Stimulated activated CD4-positive, alpha-beta T cell treated with anti-CD3 and anti-CD28 coated beads, Interleukin-2, amount 100 ng/mL, for 48 hours (primary cell): ENCODE measurements around the gene ASAP2.
"Not testable (repeated sequence)": the region's sequence is repeated elsewhere in the genome, so short reads cannot be mapped to it uniquely, and the experiment has no call there.

Experiments
- DNase-seq, 2 donors: peaks; one replicate each; pipeline ENCODE4 v3.0.0-alpha.2; 2020

The ASAP2 gene

DNA sequence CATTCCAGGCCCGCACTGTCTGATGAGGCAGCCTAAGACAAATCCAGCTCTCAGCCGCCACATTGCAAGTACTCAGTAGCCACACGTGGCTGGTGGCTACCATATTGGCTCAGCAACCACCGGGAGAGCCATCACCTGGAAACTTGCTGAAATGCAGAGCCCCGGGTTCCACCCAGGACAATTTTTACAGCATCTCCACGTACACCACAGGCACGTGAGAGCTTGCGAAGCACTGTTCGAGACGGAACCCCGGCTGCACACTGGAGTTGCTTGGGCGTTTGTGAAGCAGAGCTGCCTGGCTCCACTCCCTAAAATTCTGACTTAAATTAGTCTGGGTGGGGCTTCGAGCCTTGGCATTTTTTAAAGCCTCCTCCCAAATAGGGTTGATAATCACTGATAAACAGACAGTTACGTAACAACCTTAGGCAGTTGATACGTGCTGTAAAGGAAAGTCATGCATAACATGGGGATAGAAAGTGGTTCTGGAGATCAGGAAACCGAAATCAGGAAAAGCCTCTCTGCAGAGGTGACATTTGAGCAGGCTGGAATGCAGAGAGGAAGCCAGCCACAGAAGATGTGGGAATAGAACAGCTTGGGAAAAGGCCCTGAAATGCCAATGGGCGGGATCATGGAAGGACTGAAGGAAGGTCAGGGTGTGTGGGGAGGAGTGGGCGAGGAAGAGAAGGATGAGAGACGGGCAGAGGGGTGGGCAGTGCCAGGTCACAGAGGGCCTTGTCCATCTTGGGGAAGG is 6.2 kb downstream of the ASAP2 start:
- no peak for DNase-seq

DNA sequence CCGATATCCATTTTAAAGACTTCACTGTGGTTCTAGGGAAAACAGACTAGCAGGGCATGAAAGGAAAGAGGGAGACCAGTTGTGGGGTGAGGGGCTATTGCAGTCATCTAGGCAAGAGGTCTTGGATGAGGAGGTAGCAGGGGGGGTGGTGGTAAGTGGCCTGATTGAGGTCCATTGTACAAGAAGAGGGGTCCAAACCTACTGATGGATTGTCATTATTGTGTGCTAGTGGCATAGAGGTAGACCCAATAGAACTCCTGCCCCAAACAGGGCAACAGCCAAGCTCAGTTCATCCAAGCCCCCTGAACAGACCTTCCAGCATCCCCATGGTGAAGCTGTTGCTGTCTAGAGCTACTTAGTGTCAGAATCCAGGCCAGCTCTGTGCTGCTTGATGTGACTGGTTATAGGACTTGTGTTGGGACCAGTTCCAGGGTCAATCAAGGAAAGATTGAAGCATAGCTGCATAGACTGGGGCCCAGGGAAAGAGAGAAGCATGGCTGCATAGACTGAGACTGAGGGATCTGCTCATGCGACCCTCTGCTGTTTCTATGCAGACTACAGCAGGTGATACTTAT is 7.0 kb downstream of the ASAP2 start:
- DNase-seq: no peak

DNA sequence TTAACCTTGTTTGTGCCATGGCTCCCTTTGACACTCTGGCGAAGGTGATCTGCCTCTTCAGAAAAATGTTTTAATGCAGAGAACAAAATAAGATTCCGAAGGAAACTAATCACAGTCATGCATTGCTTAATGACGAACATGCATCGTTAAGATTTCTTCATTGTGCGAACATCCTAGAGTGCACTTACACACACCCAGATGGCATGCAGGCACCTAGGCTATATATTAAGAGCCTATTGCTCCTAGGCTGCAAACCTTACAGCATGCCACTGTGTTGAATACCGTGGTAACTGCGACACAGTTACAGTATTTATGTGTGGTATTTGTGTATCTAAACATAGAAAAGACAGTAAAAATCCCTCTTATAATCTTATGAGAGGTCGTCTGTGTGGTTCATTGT is 8.3 kb downstream of the ASAP2 start:
- DNase-seq: no peak

DNA sequence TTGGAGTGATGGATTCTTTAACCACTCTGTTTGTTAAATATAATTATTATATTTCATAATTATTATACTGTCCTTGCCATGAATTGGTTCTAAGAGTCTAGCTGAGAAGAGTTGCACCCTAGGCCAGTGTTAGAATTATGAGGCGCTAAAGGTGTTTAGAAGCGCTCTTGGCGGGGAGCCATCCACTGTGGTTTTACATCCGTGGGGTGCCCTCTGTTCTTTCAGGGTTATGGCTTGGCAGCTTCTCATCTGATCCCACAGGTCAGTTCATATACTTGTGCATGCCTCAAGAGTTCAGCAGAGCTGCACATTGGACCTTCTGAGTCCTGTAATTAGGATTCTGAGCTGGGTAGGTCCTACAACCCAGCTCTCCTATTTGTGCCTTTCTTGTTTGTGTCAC is 9.1 kb downstream of the ASAP2 start:
- no peak for DNase-seq

DNA sequence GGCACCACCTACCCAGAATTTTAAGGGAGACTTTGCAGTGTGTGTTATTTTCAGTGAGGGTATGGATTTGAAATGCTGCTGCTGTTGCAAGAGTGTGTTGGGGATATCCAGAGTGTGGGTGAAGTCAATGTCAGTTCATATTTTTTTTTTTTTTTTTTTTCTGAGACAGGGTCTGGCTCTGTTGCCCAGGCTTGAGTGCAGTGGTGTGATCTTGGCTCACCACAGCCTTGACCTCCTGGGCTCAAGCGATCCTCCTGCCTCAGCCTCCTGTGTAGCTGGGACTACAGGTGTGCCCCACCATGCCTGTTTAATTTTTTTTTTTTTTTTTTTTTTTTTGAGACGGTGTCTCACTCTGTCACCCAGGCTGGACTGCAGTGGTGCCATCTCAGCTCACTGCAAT is 9.5 kb downstream of the ASAP2 start:
- not testable (repeated sequence) for DNase-seq

DNA sequence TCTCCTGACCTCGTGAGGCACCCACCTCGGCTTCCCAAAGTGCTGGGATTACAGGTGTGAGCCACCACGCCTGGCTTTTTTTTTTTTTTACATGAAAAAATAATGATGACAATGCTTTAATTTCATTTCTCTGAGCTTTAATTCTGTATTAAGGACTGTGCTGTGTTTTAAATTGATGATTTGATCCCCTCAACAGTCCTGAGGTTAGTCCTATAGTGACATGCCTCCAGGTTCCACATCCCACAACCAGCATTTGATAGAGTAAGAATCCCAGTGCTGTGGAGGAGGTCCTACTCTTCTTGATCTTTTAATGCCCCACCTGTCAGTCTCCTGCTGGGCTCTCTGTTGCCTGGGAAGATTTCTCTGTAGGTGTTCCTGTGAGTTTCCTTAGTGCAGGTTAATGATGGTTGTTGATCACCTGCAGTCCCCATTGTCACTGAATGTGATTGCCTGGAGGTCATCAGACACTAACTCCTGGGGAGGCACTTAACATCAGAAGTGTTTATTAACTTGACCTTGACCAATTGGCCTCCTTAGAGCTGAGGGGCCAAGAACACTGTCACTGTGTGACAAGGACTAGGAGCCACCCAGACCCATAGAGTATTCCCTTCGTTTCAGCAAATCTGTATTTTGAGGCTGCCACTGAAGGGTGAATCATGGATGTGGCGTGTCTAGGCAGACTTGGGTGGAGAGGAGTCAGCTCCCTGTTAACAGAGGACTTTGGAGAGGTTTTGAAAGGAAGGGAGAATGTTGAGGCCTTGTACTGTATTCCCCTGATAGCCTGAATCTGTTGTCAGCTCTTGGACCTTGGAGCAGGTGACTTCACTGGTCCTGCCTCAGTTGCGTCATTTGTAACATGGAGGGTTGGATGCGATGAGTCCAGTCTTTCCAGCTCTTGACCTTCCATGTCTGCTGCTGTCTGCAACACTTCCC is 11.5 kb downstream of the ASAP2 start:
- no peak for DNase-seq

DNA sequence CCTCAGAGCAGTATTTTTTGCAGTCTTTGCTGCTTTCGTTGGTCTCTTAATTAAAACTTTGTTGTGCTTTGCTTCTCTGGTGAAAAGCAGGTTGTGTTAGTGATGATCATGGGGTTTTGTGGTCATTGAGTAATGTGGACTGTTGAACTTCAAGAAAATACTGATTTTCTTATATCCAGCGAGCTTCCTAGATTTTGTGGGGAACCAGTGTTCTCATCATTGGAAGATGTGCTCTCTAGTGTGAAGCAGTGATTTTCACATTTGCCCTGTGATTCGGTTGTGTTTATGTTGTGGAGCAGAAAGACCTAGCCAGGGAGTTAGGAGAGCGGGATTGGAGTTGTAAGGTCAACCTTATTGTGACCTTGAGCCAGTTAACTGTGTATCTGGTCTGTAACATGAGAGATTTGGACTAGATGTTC is 12.4 kb downstream of the ASAP2 start:
- no peak for DNase-seq

DNA sequence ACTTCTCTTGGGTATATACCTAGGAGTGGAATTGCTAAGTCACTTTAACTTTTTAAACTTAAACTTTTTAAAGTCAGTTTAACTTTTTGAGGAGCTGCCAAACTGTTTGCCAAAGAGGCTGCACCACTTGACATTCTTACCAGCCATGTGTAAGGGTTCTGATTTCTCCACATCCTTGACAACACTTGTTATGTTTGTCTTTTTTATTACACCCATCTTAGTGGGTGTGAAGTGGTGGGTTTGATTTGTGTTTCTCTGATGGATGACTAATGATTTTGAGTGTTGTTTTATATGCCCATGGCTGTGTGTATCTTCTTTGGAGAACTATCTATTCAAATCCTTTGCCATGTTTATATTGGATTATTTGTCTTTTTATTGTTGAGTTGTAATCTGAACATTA is 13.6 kb downstream of the ASAP2 start:
- DNase-seq: no peak

DNA sequence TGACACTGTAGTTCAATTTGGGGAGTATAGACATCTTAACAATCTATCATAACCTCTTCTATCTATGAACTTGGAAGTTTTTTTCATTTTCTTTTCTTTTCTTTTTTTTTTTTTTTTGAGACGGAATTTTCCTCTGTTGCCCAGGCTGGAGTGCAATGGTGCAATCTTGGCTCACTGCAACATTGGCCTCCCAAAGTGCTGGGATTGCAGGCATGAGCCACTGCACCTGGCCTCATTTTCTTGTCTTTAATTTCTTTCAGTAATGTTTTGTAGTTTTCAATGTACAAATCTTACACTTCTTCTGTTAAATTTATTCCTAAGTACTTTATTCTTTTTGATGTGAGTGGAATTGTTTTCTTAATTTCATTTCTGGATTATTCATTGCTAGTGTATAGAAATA is 14.6 kb downstream of the ASAP2 start:
- no peak for DNase-seq

DNA sequence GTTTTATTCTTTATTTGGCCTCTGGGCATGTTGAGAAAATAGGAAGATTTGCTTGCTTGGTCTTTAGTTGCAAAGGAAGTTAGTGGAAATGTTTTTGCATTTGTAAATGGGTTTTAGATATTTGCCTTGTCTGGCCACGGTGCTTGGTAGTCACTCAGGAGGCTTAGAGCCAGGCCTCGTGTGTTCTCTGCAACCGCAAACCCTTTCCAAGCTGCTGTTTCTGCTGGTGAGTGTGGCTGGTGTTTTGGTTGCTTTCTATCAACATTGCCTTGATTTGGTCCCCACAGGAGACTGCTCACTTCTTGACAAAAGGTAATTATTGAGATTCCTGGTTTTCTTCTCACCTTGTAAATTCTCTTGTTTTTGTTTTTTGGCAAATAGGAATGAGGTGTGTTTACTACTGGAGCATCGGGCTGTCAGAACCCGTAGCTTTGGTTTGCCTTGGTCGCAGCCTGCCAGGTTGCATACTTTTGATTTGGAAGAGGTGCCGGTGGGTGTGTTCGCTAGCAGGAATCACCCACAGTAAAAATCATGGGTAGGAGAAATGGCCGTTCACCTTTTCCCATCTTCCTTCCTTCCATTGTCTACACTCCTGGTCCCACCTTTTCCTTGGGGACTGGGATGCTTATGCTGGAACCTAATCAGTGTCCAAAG is 15.8 kb downstream of the ASAP2 start:
- DNase-seq: no peak

DNA sequence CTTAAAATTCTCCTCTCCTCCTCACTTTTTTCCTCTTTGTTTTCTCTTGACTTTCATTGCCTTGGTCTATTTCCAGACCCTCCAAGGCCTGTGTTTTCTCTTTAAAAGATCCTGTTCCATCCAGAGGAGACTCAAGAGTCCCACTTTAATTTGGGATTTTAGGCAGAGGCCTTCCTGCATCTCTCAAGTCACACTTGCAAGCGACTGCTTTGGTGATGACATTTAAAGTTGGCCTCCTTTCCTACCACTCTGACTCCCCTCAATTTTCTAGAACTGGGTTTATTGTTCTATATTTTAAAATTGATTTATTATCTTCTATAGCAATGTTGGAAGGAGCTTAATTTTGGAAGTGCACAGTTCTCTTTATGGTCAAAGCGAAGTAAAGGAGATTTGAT is 16.3 kb downstream of the ASAP2 start:
- no peak for DNase-seq

DNA sequence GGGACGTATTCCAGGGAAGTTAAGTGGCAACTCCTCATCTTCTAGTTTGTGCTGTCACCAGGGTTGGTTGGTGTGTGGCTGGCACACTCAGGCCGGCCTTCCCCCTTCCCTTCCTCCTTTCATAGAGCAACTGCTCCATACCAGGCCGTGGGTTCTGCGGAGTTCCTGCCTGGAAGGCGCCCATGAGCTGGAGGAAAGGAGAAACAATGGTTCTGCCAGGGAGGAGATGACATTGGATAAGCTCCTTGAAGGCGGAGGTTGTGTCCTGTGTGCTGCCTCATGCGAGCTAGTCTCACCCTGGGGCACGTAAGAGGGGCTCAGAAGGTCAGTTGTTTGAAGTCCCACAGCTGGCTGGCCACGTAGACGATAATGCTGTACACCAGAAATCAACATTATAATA is 19.2 kb downstream of the ASAP2 start:
- DNase-seq: no peak

DNA sequence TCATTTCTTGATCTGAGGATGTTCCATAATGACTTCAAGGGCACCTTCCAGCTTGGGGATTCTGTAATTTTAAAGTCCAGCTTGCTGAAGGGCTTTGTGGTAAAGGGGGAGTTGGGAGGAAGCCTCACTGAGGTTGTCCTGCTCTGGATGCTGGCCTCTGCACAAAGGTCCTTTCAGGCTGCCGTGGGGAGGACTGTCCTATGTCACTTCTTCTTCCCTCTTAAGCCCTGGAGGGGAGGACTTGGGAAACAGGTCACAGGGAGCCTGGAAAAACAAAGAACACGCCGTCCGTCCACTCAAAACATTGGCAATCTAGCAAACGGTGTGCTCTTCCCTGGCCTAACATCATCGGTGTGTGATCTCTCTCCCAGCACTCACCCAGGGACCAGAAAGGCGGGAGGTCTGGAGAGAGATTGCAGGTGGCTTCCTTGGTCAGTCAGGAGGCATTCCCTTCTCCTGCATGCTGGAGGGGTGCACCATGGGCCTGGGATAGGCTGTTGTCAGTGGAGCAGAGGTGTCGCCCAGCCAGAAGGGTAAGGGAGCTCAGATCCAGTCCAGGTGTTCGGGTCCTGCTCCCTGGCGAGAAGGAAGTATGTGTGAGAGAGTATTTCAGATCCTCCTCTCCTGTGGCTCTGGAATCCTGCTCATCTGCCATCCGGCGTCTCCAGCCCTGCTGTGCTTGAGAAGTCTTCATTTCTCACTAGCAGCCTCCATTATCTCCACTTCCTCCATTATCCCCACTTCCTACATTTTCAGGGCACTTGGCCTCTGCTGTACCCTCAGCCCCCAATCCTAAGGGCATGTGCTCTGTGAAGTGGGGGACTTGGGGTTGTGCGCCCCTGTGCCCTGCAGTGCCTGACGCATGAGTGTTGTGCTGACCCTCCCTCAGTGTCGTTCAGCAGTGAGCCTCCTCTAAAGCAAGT is 20.1 kb downstream of the ASAP2 start:
- DNase-seq: no peak

DNA sequence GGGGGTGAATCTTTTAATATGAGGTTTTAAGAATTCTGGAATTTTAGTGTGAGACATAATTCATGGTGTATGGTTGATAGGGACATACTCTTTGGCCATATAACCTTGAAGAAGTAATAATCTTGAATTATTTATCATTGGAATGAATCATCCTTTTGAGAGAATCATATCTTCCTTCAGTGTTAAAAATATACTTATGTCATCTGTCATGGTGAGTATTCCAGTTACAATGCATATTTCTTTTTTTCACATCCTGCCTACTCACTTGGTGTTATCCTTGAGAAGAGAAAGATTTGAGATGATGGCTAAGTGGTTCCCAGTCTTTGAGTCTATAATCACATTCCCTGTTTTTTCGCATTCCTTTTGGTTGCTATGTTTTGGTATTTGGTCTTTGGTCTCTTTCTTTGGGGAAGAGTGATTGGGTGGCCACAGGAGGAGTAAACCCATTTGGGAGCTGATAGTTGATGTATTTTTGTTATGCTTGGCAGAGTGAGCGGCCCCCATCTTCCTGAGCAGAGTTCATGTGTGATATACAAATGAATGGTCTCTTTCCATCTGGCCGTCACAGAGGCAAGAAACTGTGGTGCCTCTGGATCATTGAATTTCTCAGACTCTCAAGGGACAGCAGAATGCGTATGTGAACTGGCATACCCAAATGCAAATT is 21.6 kb downstream of the ASAP2 start:
- DNase-seq: no peak

DNA sequence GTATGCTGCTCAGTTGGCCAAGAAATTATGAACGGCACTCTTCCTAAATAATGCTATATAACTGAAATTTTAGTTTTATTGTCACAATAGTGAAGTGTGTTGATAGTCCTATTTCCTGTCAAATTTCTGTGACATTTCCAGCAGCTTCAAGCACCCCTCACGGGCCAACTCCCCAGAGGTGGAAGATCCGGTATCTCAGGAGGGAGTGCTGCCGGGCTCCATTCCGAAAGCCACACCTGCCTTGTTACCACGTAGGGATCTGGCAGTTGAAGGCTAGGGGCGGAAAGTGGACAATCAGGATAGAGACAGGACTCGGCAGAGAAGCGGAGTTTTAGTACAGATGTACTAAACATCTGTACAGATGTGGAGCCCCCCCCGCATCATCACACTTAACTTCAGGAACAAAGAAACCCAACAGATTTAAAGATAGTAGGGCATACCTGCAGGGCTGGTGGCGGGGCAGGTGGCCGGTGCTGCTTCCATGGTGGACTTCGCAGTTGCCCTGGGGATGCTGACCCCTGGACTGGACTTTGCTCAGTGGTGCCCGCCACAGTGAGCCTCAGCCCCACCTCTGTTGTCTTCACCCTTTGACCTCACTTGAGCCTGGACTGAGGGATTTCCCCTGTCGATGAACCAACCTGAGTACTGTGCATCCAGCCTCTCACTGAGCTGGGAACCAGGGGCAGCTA is 22.3 kb downstream of the ASAP2 start:
- no peak for DNase-seq

DNA sequence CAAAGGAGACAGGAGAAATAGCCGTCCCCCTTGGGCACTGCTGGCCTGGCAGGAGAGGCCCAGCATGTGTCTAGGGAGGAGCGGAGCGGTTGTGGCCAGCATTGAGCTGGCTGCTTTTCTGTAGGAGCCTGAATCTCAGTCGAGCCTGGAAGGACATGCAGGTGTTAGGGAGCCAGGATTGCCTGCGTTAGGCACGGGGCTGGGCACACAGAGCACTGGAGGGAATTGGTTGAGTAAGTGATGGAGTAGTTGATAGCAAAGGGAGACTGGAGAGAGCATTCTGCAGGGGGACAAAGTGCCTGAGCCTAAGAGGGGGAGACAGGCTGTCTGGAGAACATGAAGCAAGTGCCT is 22.8 kb downstream of the ASAP2 start:
- DNase-seq: no peak

DNA sequence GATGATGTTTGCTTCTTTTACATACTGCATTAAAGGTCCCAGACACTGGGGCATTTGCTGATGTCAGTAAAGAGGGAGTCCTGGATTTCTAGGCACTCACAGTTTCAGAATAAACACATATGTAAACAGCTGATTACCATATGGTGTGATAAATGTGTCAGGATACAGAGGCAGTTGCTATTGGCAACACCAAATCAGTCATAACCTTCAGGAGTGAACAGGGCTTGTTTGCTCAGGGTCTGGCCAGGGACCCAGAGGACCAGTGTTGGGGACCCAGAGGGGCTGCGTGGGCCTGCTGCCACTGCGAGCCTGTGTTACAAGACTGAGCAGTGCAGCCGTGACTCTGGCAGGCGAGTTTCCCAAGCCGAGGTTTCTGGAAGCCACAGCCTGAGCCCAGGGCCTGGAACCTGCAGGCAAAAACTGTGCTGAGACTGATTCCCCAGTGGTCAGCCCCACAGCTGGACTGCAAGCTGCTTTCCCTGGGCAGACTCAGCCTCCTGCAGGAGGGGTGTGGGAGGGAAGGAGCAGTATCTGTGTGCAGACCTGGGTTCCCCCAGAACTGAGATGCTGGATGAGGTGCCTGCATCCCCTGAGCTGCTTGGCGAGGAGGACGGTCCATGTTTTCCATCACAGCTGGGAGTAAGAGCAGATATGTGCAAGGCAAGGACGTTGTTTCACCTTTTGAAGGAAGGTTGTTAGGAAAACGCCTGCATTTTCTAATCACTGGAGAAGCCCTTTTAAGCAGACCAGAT is 23.6 kb downstream of the ASAP2 start:
- no peak for DNase-seq

DNA sequence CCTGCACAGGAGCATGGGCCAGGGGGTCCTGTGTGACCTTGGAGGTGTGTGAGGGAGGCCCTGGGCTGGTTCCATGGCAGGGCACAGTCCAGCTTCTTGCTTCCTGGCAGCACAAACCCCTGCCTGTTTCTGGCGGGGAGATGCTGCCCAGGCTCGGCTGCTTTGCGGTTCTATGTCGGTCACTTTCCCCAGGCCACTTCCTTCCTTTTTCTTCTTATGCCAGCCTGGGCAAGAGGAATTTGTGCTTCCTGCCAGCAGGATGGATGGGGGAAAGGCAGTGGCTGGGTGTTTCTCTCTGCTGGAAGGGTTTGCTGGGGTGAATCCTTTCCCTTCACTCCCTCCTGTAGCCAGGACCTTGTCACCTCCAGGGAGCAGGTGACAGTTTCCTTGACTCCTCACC is 24.3 kb downstream of the ASAP2 start:
- no peak for DNase-seq

DNA sequence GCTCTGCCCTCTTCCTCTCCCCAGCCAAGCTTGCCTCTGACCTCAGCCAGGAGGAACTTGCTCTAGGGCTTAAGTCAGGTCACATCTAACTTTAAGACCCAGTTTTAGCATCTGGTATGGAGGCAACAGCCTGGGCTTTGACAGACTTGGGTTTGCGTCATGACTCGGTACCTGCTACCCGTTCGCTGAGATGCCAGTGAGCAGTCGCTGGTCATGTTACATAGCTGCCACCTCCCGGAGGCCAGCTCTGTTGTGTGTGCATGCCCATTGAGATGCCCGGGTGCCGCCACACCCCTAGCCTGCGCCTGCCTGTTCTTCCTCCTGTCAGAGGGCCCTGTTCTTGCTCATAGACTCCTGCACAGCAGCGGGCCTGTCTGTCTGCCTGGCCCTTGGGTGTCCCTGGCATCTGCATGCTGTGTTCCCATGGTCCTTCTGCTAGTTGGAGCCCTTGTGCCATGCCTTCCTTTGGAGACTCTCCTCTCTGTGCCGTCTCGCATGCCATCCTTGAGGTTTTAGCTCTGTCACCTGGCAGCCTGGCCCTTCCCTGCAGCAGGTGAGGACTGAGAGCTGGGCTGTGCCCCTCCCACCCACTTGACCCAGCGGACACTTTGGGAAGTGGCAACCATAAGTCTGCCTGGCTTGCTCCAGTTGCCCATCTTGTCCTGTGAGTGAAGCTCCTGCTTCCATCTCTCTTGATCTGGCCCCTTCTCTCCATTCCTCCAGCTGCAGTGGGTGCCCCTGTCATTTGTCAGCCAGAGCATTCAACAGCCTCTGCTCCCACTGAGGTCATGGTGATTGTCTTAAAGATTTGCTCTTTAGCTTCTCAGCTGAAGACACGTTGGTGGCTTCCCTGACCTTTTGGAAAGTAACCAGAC is 24.9 kb downstream of the ASAP2 start:
- no peak for DNase-seq

DNA sequence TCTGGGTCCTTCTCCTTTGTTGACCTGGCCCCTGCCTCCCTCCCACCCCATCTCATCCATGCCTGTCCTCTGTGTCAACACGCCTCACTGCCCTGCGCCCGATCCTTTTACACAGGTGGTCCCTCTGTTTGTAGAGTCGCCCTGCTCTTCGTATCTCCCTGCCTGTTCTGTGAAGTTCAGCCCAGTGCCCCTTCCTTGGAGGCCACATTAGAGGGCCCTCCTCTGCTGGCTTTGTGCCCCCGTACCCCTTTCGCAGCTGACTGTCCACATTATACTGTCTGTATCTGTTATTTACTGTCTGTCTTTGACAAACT is 25.5 kb downstream of the ASAP2 start:
- no peak for DNase-seq
